ENCODE measurements around the gene AFG3L2. TPM values are rescaled to one million over a fixed set of nuclear protein-coding genes. Genes with fewer than 3 reads are reported as not detected.

AFG3L2 gene
- total and polyA plus RNA-seq, 12 donors: 15.6 to 89.8 (median 47.4) TPM

- intact Hi-C loops (cut with DNase I): no loop called here
- 80 to 93% (median 88%) methylated on average over 1 to 2 of the region's 2 CpGs for WGBS, 4 donors
- no peak for TF ChIP-seq CTCF (IDR thresholded peaks at IDR 0.05)
- no peak for TF ChIP-seq POLR2A (IDR thresholded peaks at IDR 0.05)
- Histone ChIP-seq H3K36me3 (replicated peaks in 1 of 2) (no peaks in the 10 kb centered on the region), H3K4me3 (no peak overlapping the region), H3K9me3 (replicated peaks in 1 of 3) (no peaks in the 10 kb centered on the region), H3K4me1 (replicated peaks in 1 of 2) (peaks cover 0 to 13% of the 10 kb centered on the region in 2 donors), H3K27me3 (peaks cover 12% of the 10 kb centered on the region), H3K27ac (no peak overlapping the region)
- DNase-seq: no peak
These were observed 86.9 kb downstream of the AFG3L2 start for GRCh38 chr18:12290086-12290485.

- intact Hi-C loops (cut with DNase I): no loop called here
- 23 to 38% (median 30%) methylated on average over 8 to 10 of the region's 10 CpGs for WGBS, 4 donors
- peaks cover 0 to 13% of the 10 kb centered on the region in 2 donors for H3K4me1 ChIP-seq (replicated peaks in 1 of 2)
- DNase-seq: no peak
- H3K27ac ChIP-seq: peak overlapping the region in 1 of 5 donors; percentile 82
- TF ChIP-seq POLR2A (IDR thresholded peaks at IDR 0.05) (no peak), CTCF (IDR thresholded peaks at IDR 0.05) (no peak)
- peak overlapping the region in 2 of 4 donors; percentile 13 to 39 for H3K4me3 ChIP-seq
- H3K27me3 ChIP-seq: peaks cover 12% of the 10 kb centered on the region
- no peaks in the 10 kb centered on the region for H3K36me3 ChIP-seq (replicated peaks in 1 of 2)
- H3K9me3 ChIP-seq (replicated peaks in 1 of 3): no peaks in the 10 kb centered on the region
These were observed 88.6 kb downstream of the AFG3L2 start for GRCh38 chr18:12288403-12288755.

GRCh38 chr18:12287684-12288402 is 89.2 kb downstream of the AFG3L2 start:
- no peaks in the 10 kb centered on the region for H3K9me3 ChIP-seq (replicated peaks in 1 of 3)
- H3K4me1 ChIP-seq (replicated peaks in 1 of 2): peaks cover 0 to 13% of the 10 kb centered on the region in 2 donors
- H3K27ac ChIP-seq: peak overlapping the region in 3 of 5 donors; percentile 0 to 82 (median 3)
- DNase-seq: peak in 6 of 7 donors; percentile 59 to 83 (median 70)
- peak overlapping the region in 2 of 4 donors; percentile 13 to 39 for H3K4me3 ChIP-seq
- TF ChIP-seq CTCF (IDR thresholded peaks at IDR 0.05): no peak
- TF ChIP-seq POLR2A (IDR thresholded peaks at IDR 0.05): peak in 1 of 2 donors; percentile 30
- 2 to 7% (median 3%) methylated on average over 7 to 41 of the region's 41 CpGs for WGBS, 4 donors
- intact Hi-C loops (cut with DNase I): no loop called here
- peaks cover 12% of the 10 kb centered on the region for H3K27me3 ChIP-seq
- H3K36me3 ChIP-seq (replicated peaks in 1 of 2): no peaks in the 10 kb centered on the region

GRCh38 chr18:12287131-12287681 is 89.8 kb downstream of the AFG3L2 start:
- DNase-seq: no peak

More at GRCh38 chr18:12287131-12287681, 89.8 kb downstream of the AFG3L2 start:
- peak overlapping the region in 1 of 4 donors; percentile 39 for H3K4me3 ChIP-seq
- no peaks in the 10 kb centered on the region for H3K36me3 ChIP-seq (replicated peaks in 1 of 2)
- peaks cover 0 to 13% of the 10 kb centered on the region in 2 donors for H3K4me1 ChIP-seq (replicated peaks in 1 of 2)
- 39 to 72% (median 43%) methylated on average over 5 to 37 of the region's 37 CpGs for WGBS, 4 donors
- no peaks in the 10 kb centered on the region for H3K9me3 ChIP-seq (replicated peaks in 1 of 3)
- peak overlapping the region in 2 of 5 donors; percentile 3 to 82 for H3K27ac ChIP-seq
- intact Hi-C loops (cut with DNase I): no loop called here
- peaks cover 12% of the 10 kb centered on the region for H3K27me3 ChIP-seq
- TF ChIP-seq POLR2A (IDR thresholded peaks at IDR 0.05): no peak

Data from adrenal gland (tissue), 12 donors.